ENCODE data around the gene ABCC10. TPM values are rescaled to one million over a fixed set of nuclear protein-coding genes. Genes with fewer than 3 reads are reported as not detected.
"Not testable (repeated sequence)": the region's sequence is repeated elsewhere in the genome, so short reads cannot be mapped to it uniquely, and the experiment has no call there.

Gene ABCC10
- total RNA-seq, 1 donor from 2014 or later: 55.8 TPM

DNA sequence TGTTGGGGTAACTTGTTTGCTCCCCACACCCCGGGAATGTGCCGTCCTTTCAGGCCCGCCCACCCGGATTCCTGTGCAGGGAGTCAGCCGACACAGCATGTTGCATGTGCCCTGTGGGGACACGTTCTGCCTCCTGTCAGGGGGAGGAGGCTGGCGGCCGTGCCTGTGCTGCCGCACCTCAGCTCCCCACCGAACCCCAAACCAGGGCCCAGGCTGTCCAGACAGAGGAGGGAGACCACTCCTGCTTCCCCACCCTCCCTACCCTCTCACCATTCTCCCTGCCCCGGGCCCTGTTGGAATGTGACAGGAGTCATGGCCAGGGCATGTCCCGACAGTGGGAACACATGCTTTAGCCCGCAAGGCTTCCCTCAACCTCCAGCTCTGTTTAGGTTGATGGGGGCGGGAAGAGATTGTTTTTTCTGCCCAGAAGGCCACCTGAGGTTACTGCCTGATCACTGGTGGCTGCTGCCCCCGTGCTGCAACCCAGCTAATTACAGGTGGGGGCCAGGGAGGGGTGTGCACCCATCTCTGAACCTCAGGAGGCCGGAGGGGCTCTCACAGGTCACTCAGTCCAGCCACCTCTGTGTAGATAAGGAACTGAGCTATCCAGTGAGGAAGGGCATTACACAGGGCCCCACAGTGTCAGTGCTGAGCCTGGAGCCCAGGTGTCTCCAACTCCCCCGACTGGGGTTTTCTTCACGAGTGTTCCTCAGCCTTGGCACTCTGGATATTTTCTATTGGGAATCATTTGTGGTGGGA lies 69.2 kb downstream of the ABCC10 start:
- Mint-ChIP-seq H3K9me3 (no peaks in the 10 kb centered on the region), H3K36me3 (peaks cover 9% of the 10 kb centered on the region), H3K27me3 (ENCODE audit: low read depth) (no peaks in the 10 kb centered on the region), H3K27ac (peak overlapping the region; percentile 88), H3K4me3 (no peak overlapping the region), H3K4me1 (peaks cover 31% of the 10 kb centered on the region)
- TF ChIP-seq CTCF (IDR thresholded peaks at IDR 0.05; ENCODE audit: unreplicated experiment): no peak
- no peak for DNase-seq (ENCODE audit: low spot score in 2 of 2, unreplicated experiment in 2 of 2)

- no peaks in the 10 kb centered on the region for H3K9me3 Mint-ChIP-seq
- no peaks in the 10 kb centered on the region for H3K27me3 Mint-ChIP-seq (ENCODE audit: low read depth)
- no peak for DNase-seq (ENCODE audit: low spot score in 2 of 2, unreplicated experiment in 2 of 2)
- H3K27ac Mint-ChIP-seq: peak overlapping the region; percentile 88
- H3K4me1 Mint-ChIP-seq: peaks cover 31% of the 10 kb centered on the region
- no peak overlapping the region for H3K4me3 Mint-ChIP-seq
- peaks cover 9% of the 10 kb centered on the region for H3K36me3 Mint-ChIP-seq
- no peak for TF ChIP-seq CTCF (IDR thresholded peaks at IDR 0.05; ENCODE audit: unreplicated experiment)
These were observed 69.7 kb downstream of the ABCC10 start for GRCh38 chr6:43497129-43497396.

DNA sequence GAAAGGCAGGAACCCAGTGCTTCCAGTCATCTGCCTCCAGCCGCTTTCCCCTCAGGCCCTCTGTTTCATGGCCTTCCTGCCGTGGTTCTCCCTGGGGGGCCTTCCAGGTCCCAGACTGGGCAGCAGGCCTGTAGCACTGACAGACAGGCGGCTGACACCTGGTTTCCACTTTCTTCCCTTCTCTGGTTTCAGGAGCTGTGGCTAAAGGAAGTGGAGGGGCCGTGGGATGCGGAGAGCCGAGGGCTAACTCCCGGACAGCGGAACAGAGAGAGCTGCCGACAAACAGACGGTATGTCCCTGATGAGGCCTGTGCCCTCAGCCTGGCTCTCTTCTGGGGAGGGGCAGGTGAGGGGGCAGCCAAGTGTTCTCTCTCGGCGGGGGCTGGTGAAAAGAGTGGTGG lies 70.3 kb downstream of the ABCC10 start:
- Mint-ChIP-seq H3K27ac (no peak overlapping the region), H3K4me1 (peaks cover 31% of the 10 kb centered on the region), H3K9me3 (no peaks in the 10 kb centered on the region), H3K4me3 (no peak overlapping the region), H3K27me3 (ENCODE audit: low read depth) (no peaks in the 10 kb centered on the region), H3K36me3 (peaks cover 12% of the 10 kb centered on the region)
- no peak for TF ChIP-seq CTCF (IDR thresholded peaks at IDR 0.05; ENCODE audit: unreplicated experiment)
- no peak for DNase-seq (ENCODE audit: low spot score in 2 of 2, unreplicated experiment in 2 of 2)

- H3K4me3 Mint-ChIP-seq; DNase-seq (ENCODE audit: low spot score in 2 of 2, unreplicated experiment in 2 of 2); H3K27ac Mint-ChIP-seq; H3K27me3 Mint-ChIP-seq (ENCODE audit: low read depth); H3K9me3 Mint-ChIP-seq: not testable (repeated sequence)
- Mint-ChIP-seq H3K36me3 (peaks cover 14% of the 10 kb centered on the region), H3K4me1 (peaks cover 31% of the 10 kb centered on the region)
These were observed 71.0 kb downstream of the ABCC10 start for GRCh38 chr6:43498291-43498690.

GRCh38 chr6:43499028-43499815 lies 71.9 kb downstream of the ABCC10 start:
- Mint-ChIP-seq H3K4me3 (no peak overlapping the region), H3K36me3 (peaks cover 18% of the 10 kb centered on the region), H3K27me3 (ENCODE audit: low read depth) (no peaks in the 10 kb centered on the region)

More at GRCh38 chr6:43499028-43499815, 71.9 kb downstream of the ABCC10 start:
- Mint-ChIP-seq H3K9me3 (no peaks in the 10 kb centered on the region), H3K4me1 (peaks cover 25% of the 10 kb centered on the region), H3K27ac (no peak overlapping the region)
- no peak for DNase-seq (ENCODE audit: low spot score in 2 of 2, unreplicated experiment in 2 of 2)
- no peak for TF ChIP-seq CTCF (IDR thresholded peaks at IDR 0.05; ENCODE audit: unreplicated experiment)

Small RNA genes lying within 50 kb of the gene (microRNA-seq; reads per million reads assigned to microRNA genes)
- gene MIR6780B: 5.0 reads per million, percentile 18 among the genes with 10 or more reads in this experiment

Other genes with a start within 250 kb of the ABCC10 start
- 65.5 to 72.1 TPM (median 71.6 TPM) in 3 replicates for gene CUL9, start 245.3 kb upstream of the ABCC10 start, total RNA-seq
- 49.0 to 52.3 TPM (median 49.4 TPM) in 3 replicates for gene DNPH1, start 198.1 kb upstream of the ABCC10 start, total RNA-seq
- gene TTBK1, start 184.1 kb upstream of the ABCC10 start, total RNA-seq: 0.29 to 0.34 TPM (median 0.29 TPM) in 3 replicates
- not detected in 3 replicates for gene SLC22A7, start 129.3 kb upstream of the ABCC10 start, total RNA-seq
- gene CRIP3, start 118.7 kb upstream of the ABCC10 start, total RNA-seq: 2.2 to 3.4 TPM (median 2.9 TPM) in 3 replicates
- 26.9 to 29.0 TPM (median 28.1 TPM) in 3 replicates for gene ZNF318, start 57.9 kb upstream of the ABCC10 start, total RNA-seq
- 3.5 to 4.7 TPM (median 4.1 TPM) in 3 replicates for gene DLK2, start 28.0 kb downstream of the ABCC10 start, total RNA-seq
- 45.9 to 52.7 TPM (median 49.7 TPM) in 3 replicates for gene TJAP1, start 50.0 kb downstream of the ABCC10 start, total RNA-seq
- gene LRRC73, start 82.8 kb downstream of the ABCC10 start, total RNA-seq: 0.58 to 0.72 TPM (median 0.60 TPM) in 3 replicates
- 107 to 112 TPM (median 111 TPM) in 3 replicates for gene YIPF3, start 89.4 kb downstream of the ABCC10 start, total RNA-seq
- 39.5 to 43.4 TPM (median 41.3 TPM) in 3 replicates for gene POLR1C, start 89.5 kb downstream of the ABCC10 start, total RNA-seq
- gene XPO5, start 148.5 kb downstream of the ABCC10 start, total RNA-seq: 58.1 to 62.6 TPM (median 58.7 TPM) in 3 replicates
- 16.3 to 21.8 TPM (median 18.9 TPM) in 3 replicates for gene POLH, start 148.6 kb downstream of the ABCC10 start, total RNA-seq
- gene GTPBP2, start 201.7 kb downstream of the ABCC10 start, total RNA-seq: 76.5 to 78.0 TPM (median 77.6 TPM) in 3 replicates
- gene MAD2L1BP, start 208.3 kb downstream of the ABCC10 start, total RNA-seq: 23.4 to 24.4 TPM (median 23.6 TPM) in 3 replicates
- gene RSPH9, start 217.5 kb downstream of the ABCC10 start, total RNA-seq: 0.80 to 0.88 TPM (median 0.82 TPM) in 3 replicates

All from mesothelial cell of epicardium (in vitro differentiated cells).